Calu3 (cell line): ENCODE data around the gene ETNK2. TPM values are rescaled to one million over a fixed set of nuclear protein-coding genes. Genes with fewer than 3 reads are reported as not detected.
"Not testable (repeated sequence)": the region's sequence is repeated elsewhere in the genome, so short reads cannot be mapped to it uniquely, and the experiment has no call there.

Experiments used
- BruUV-seq: library from RNA; stranded (reverse); fragments of 400-500 nt; replicated peaks from 2 replicates; lab custom pipeline; 2021; lab: Mats Ljungman, UMichigan
- CTCF ChIA-PET: fragments of 300-600 bp; sonication (Branson Sonifier 250); formaldehyde crosslinking; loops from one replicate; lab custom pipeline; 2022; ENCODE audit warnings: antibody characterized with exemption; lab: Charles Lee
- DNase-seq: peaks from one replicate; pipeline ENCODE4 v3.0.0; 2022
- H3K27ac Mint-ChIP-seq: one replicate; pipeline ENCODE4 v1.8.0; 2022; ENCODE audit warnings: mixed read lengths; ENCODE audit not compliant: unreplicated experiment
- H3K27me3 Mint-ChIP-seq: one replicate; pipeline ENCODE4 v1.8.0; 2022; ENCODE audit warnings: mixed read lengths; ENCODE audit not compliant: unreplicated experiment
- H3K36me3 Mint-ChIP-seq: one replicate; pipeline ENCODE4 v1.8.0; 2022; ENCODE audit warnings: mild to moderate bottlenecking, moderate library complexity, mixed read lengths; ENCODE audit not compliant: insufficient read depth, unreplicated experiment
- H3K4me1 Mint-ChIP-seq: one replicate; pipeline ENCODE4 v1.8.0; 2022; ENCODE audit warnings: mild to moderate bottlenecking, low read depth, mixed read lengths; ENCODE audit not compliant: unreplicated experiment
- H3K4me3 Mint-ChIP-seq: one replicate; pipeline ENCODE4 v1.8.0; 2022; ENCODE audit warnings: mild to moderate bottlenecking, low read depth, moderate library complexity, mixed read lengths; ENCODE audit not compliant: unreplicated experiment
- H3K9me3 Mint-ChIP-seq: one replicate; pipeline ENCODE4 v1.8.0; 2022; ENCODE audit warnings: low read depth, mixed read lengths; ENCODE audit not compliant: unreplicated experiment
- CTCF ChIP-seq: fragments of 200-600 bp; IDR thresholded peaks from one replicate; pipeline ENCODE4 v1.8.0; 2022; ENCODE audit warnings: antibody characterized with exemption; ENCODE audit not compliant: unreplicated experiment
- intact Hi-C: fragments of 100-400 bp; cut with micrococcal nuclease; formaldehyde crosslinking; loops from one replicate; pipeline ENCODE4 v1.10.0; 2022; ENCODE audit not compliant: unreplicated experiment
- total RNA-seq: library from RNA; stranded (reverse); gene quantifications from 2 replicates; pipeline ENCODE4 v1.2.3, GENCODE V29; 2022

Gene ETNK2
- total RNA-seq, 1 experiment from 2014 or later: 5.0 TPM

- TF ChIP-seq CTCF: no peak
- Mint-ChIP-seq H3K36me3 (no peaks in the 10 kb centered on the region), H3K27ac (no peak overlapping the region)
Measured at GRCh38 chr1:204091787-204092312, 60.0 kb downstream of the ETNK2 start.

GRCh38 chr1:204091066-204091465, 60.8 kb downstream of the ETNK2 start:
- no peak overlapping the region for H3K4me3 Mint-ChIP-seq
- H3K9me3 Mint-ChIP-seq: no peaks in the 10 kb centered on the region
- DNase-seq: no peak
- CTCF ChIA-PET: interaction anchor here (0.7 to 1.4 kb wide), 2 partner anchors 11 to 498 kb away, joined by 3 read pairs; no protein-coding TSS in a partner anchor
- no peak for TF ChIP-seq CTCF
- no peaks in the 10 kb centered on the region for H3K36me3 Mint-ChIP-seq
- intact Hi-C loops: no loop called here
- no peaks in the 10 kb centered on the region for H3K27me3 Mint-ChIP-seq
- H3K27ac Mint-ChIP-seq: no peak overlapping the region
- peaks cover 42% of the 10 kb centered on the region for H3K4me1 Mint-ChIP-seq
- BruUV-seq: no TSS peak

More at GRCh38 chr1:204091787-204092312, 60.0 kb downstream of the ETNK2 start:
- peaks cover 42% of the 10 kb centered on the region for H3K4me1 Mint-ChIP-seq
- intact Hi-C loops: no loop called here
- no peak for DNase-seq
- H3K9me3 Mint-ChIP-seq: no peaks in the 10 kb centered on the region
- BruUV-seq: no TSS peak
- H3K4me3 Mint-ChIP-seq: no peak overlapping the region
- CTCF ChIA-PET: interaction anchor here (1.4 kb wide), 1 partner anchor 12 kb away, joined by 3 read pairs; no protein-coding TSS in a partner anchor
- no peaks in the 10 kb centered on the region for H3K27me3 Mint-ChIP-seq

- intact Hi-C loops, H3K27me3 Mint-ChIP-seq, DNase-seq, H3K4me3 Mint-ChIP-seq, H3K9me3 Mint-ChIP-seq, BruUV-seq, H3K36me3 Mint-ChIP-seq, H3K27ac Mint-ChIP-seq: not testable (repeated sequence)
- H3K4me1 Mint-ChIP-seq: peaks cover 41% of the 10 kb centered on the region
- CTCF ChIA-PET: interaction anchor here (1.4 to 1.7 kb wide), 3 partner anchors 10 to 39 kb away, joined by 3 to 4 read pairs (median 3); partner anchors contain the start of gene SOX13
Measured at GRCh38 chr1:204090132-204090531, 61.7 kb downstream of the ETNK2 start.

GRCh38 chr1:204089044-204089751, 62.6 kb downstream of the ETNK2 start:
- Mint-ChIP-seq H3K4me3 (no peak overlapping the region), H3K4me1 (peaks cover 46% of the 10 kb centered on the region), H3K27me3 (no peaks in the 10 kb centered on the region), H3K36me3 (no peaks in the 10 kb centered on the region), H3K27ac (no peak overlapping the region), H3K9me3 (no peaks in the 10 kb centered on the region)
- CTCF ChIA-PET: interaction anchor here (0.5 to 1.7 kb wide), 4 partner anchors 16 to 1666 kb away, joined by 3 to 4 read pairs (median 4); partner anchors contain the start of gene SOX13
- no TSS peak for BruUV-seq
- TF ChIP-seq CTCF: no peak
- DNase-seq: no peak
- intact Hi-C loops: no loop called here
